CD4-positive, alpha-beta T cell (primary cell): ENCODE measurements around the gene MCM8. TPM values are rescaled to one million over a fixed set of nuclear protein-coding genes. Genes with fewer than 3 reads are reported as not detected.

ENCODE experiments used
- ATAC-seq: fragments of 200-7000 bp; cut with Tn5 transposase; one replicate; pipeline ENCODE4 v1.10.0; 2022; ENCODE audit warnings: mild to moderate bottlenecking; ENCODE audit not compliant: poor library complexity
- CTCF ChIA-PET: fragments of 350-600 bp; sonication (Branson Sonifier 250); formaldehyde crosslinking; loops from one replicate; lab custom pipeline; 2021; ENCODE audit warnings: antibody characterized with exemption, inconsistent platforms; lab: Charles Lee
- POLR2A ChIA-PET: fragments of 350-600 bp; sonication (Branson Sonifier 250); formaldehyde crosslinking; loops from one replicate; lab custom pipeline; 2021; ENCODE audit warnings: antibody characterized with exemption, inconsistent platforms; lab: Charles Lee
- DNase-seq, 14 experiments: peaks; one replicate each; pipeline ENCODE4 v3.0.0-alpha.2; 2013 to 2020; ENCODE audit warnings: mixed read lengths in 2 of 14
- H3K27ac ChIP-seq, 2 donors: one replicate each; pipeline versions ENCODE4 v1.5.1 to v1.7.0; 2013; ENCODE audit warnings: low read length in 2 of 2, low read depth in 1 of 2, mild to moderate bottlenecking in 1 of 2
- H3K27me3 ChIP-seq, 2 experiments: 1 replicate in 1 of 2; 2 replicates in 1 of 2; pipeline versions ENCODE4 v1.6.1 to v1.7.0; 2013; ENCODE audit warnings: low read length in 2 of 2, control low read depth in 1 of 2, mild to moderate bottlenecking in 1 of 2, moderate library complexity in 1 of 2; ENCODE audit not compliant: insufficient read depth in 2 of 2, control insufficient read depth in 1 of 2
- H3K36me3 ChIP-seq: one replicate; pipeline ENCODE4 v1.6.1; 2013; ENCODE audit warnings: low read length, control low read depth; ENCODE audit not compliant: insufficient read depth
- H3K4me1 ChIP-seq: one replicate; pipeline ENCODE4 v1.6.1; 2013; ENCODE audit warnings: low read length, control low read depth; ENCODE audit not compliant: insufficient read depth
- H3K4me3 ChIP-seq: one replicate; pipeline ENCODE4 v1.5.1; 2013; ENCODE audit warnings: mild to moderate bottlenecking, low read length, moderate library complexity
- H3K9me3 ChIP-seq, 2 experiments: 1 replicate in 1 of 2; 2 replicates in 1 of 2; pipeline versions ENCODE4 v1.6.1 to v1.7.0; 2013; ENCODE audit warnings: low read length in 2 of 2, mild to moderate bottlenecking in 2 of 2, control low read depth in 1 of 2, moderate library complexity in 1 of 2; ENCODE audit not compliant: control insufficient read depth in 1 of 2, insufficient read depth in 1 of 2
- H3K27ac Mint-ChIP-seq: one replicate; pipeline ENCODE4 v1.8.0; 2020; ENCODE audit warnings: mixed read lengths
- H3K27me3 Mint-ChIP-seq: one replicate; pipeline ENCODE4 v1.8.0; 2021; ENCODE audit warnings: mixed read lengths
- H3K36me3 Mint-ChIP-seq: one replicate; pipeline ENCODE4 v1.8.0; 2021; ENCODE audit warnings: low read depth, mixed read lengths
- H3K4me1 Mint-ChIP-seq: one replicate; pipeline ENCODE4 v1.8.0; 2021; ENCODE audit warnings: low read depth, mixed read lengths
- H3K4me3 Mint-ChIP-seq: one replicate; pipeline ENCODE4 v1.8.0; 2020; ENCODE audit warnings: mild to moderate bottlenecking, mixed read lengths
- H3K9me3 Mint-ChIP-seq: one replicate; pipeline ENCODE4 v1.8.0; 2020; ENCODE audit warnings: mixed read lengths
- CTCF ChIP-seq: fragments of 200-600 bp; IDR thresholded peaks from one replicate; pipeline ENCODE4 v1.8.0; 2022; ENCODE audit warnings: antibody characterized with exemption, mild to moderate bottlenecking
- intact Hi-C, 2 experiments: fragments of 100-400 bp; cut with DNase I in 1 of 2; cut with micrococcal nuclease in 1 of 2; formaldehyde crosslinking; loops; one replicate each; pipeline versions ENCODE4 v1.15.1 to v1.9.0; 2023 to 2025; cut with DNase I, micrococcal nuclease
- total RNA-seq, 174 experiments: library from RNA in 2 of 174; stranded (reverse) in 2 of 174; gene quantifications; one replicate each; pipeline ENCODE4 v1.2.3 and lab custom pipeline; 2021 to 2026

The MCM8 gene
- total RNA-seq, 2 experiments from 2014 or later, result 1.4 to 1.7 TPM

GRCh38 chr20:6017880-6018279 lies 67.4 kb downstream of the MCM8 start:
- no peaks in the 10 kb centered on the region for H3K27me3 ChIP-seq
- no peaks in the 10 kb centered on the region for H3K9me3 ChIP-seq
- no peak for TF ChIP-seq CTCF
- no peak overlapping the region for H3K27ac ChIP-seq
- ATAC-seq (no peak), DNase-seq (no peak)
- no peaks in the 10 kb centered on the region for H3K4me1 ChIP-seq
- Mint-ChIP-seq H3K27me3 (no peaks in the 10 kb centered on the region), H3K4me1 (peaks cover 53% of the 10 kb centered on the region), H3K27ac (no peak overlapping the region), H3K36me3 (peaks cover 78% of the 10 kb centered on the region), H3K9me3 (no peaks in the 10 kb centered on the region), H3K4me3 (no peak overlapping the region)
- no peak overlapping the region for H3K4me3 ChIP-seq
- peaks cover 30% of the 10 kb centered on the region for H3K36me3 ChIP-seq
- intact Hi-C loops, result no loop called here
- ChIA-PET POLR2A (no interaction called here), CTCF (no interaction called here)

- Mint-ChIP-seq H3K4me3 (no peak overlapping the region), H3K4me1 (peaks cover 40% of the 10 kb centered on the region), H3K36me3 (peaks cover 62% of the 10 kb centered on the region), H3K27ac (peak overlapping the region; percentile 10), H3K27me3 (no peaks in the 10 kb centered on the region), H3K9me3 (no peaks in the 10 kb centered on the region)
- Histone ChIP-seq H3K4me3 (no peak overlapping the region), H3K36me3 (peaks cover 30% of the 10 kb centered on the region), H3K27me3 (no peaks in the 10 kb centered on the region), H3K9me3 (no peaks in the 10 kb centered on the region), H3K4me1 (no peaks in the 10 kb centered on the region), H3K27ac (no peak overlapping the region)
- ATAC-seq, result no peak
- TF ChIP-seq CTCF, result no peak
- DNase-seq, result no peak
- POLR2A ChIA-PET, result interaction anchor here (0.6 kb wide), 1 partner anchor 1261 kb away, joined by 3 read pairs; no protein-coding TSS in a partner anchor
- CTCF ChIA-PET, result no interaction called here
- intact Hi-C loops, result no loop called here
These were observed 74.3 kb downstream of the MCM8 start for GRCh38 chr20:6024768-6025167.

GRCh38 chr20:6026051-6026450 lies 75.6 kb downstream of the MCM8 start:
- no peak overlapping the region for H3K4me3 Mint-ChIP-seq
- ChIA-PET CTCF (no interaction called here), POLR2A (no interaction called here)
- H3K4me1 Mint-ChIP-seq, result peaks cover 51% of the 10 kb centered on the region
- Histone ChIP-seq H3K27ac (no peak overlapping the region), H3K27me3 (no peaks in the 10 kb centered on the region), H3K4me3 (no peak overlapping the region), H3K36me3 (peaks cover 30% of the 10 kb centered on the region), H3K4me1 (peaks cover 4% of the 10 kb centered on the region), H3K9me3 (no peaks in the 10 kb centered on the region)
- intact Hi-C loops, result no loop called here
- no peak for TF ChIP-seq CTCF
- H3K9me3 Mint-ChIP-seq, result no peaks in the 10 kb centered on the region
- no peak for DNase-seq
- peak; percentile 57 for ATAC-seq
- peaks cover 59% of the 10 kb centered on the region for H3K36me3 Mint-ChIP-seq
- H3K27me3 Mint-ChIP-seq, result no peaks in the 10 kb centered on the region
- H3K27ac Mint-ChIP-seq, result peak overlapping the region; percentile 52
